ENCODE results near the gene ZFAND4. TPM values are rescaled to one million over a fixed set of nuclear protein-coding genes. Genes with fewer than 3 reads are reported as not detected.
A peak's percentile ranks its signal among the peaks of the same experiment; 100 is the strongest.
"Not testable (repeated sequence)": the region's sequence is repeated elsewhere in the genome, so short reads cannot be mapped to it uniquely, and the experiment has no call there.

ZFAND4 gene
- total RNA-seq = 7.2 and 7.8 TPM in 2 replicates
- 1.5 TPM in 2 replicates for polyA plus RNA-seq
- 1.7 and 2.5 TPM in 2 replicates for polyA plus RNA-seq (2011; cell fraction: cytosol; rRNA removed)
- polyA plus RNA-seq (2011; cell fraction: nucleus; rRNA removed) = 2.9 and 3.8 TPM in 2 replicates
- 3.4 and 3.6 TPM in 2 replicates for polyA plus RNA-seq (2012)
- 4.1 and 6.1 TPM in 2 replicates for polyA minus RNA-seq
- 2.4 TPM for polyA minus RNA-seq (2011; cell fraction: cytosol; rRNA and poly(A)+ RNA removed)
- 7.9 and 8.5 TPM in 2 replicates for polyA minus RNA-seq (2011; cell fraction: nucleus; rRNA and poly(A)+ RNA removed)
- Bru-seq, nascent RNA = percentile 59 among the genes with signal in this experiment
- BruChase-seq, experiment 1, labeled RNA remaining after a 6-hour chase = percentile 53 among the genes with signal in this experiment
- percentile 54 among the genes with signal in this experiment for BruChase-seq, experiment 2, labeled RNA remaining after a 2-hour chase
- long read RNA-seq, partial matches to known transcripts = 1 of 12 reads
- long read RNA-seq, other reads (novel, unspliced or antisense) = 10 of 12 reads

GRCh38 chr10:45672181-45673073 is at the start of gene ZFAND4:
Gene ZFAND4, minus strand, starts transcription at chr10:45672772. Its CDS starts 9,047 bp downstream, at chr10:45663725.
- Histone ChIP-seq H2AFZ (ENCODE audit: low read depth, low read length) (peak within 1 kb of the TSS; percentile 97), H3K4me1 (ENCODE audit: control insufficient read depth, extremely low read depth, insufficient read depth, low read length) (peaks cover 6% of the 10 kb centered on the region), H3K9me3 (replicated peaks; ENCODE audit: control insufficient read depth, insufficient read depth, low read length) (no peaks in the 10 kb centered on the region), H3K4me3 (replicated peaks in 1 of 3; ENCODE audit: insufficient read depth in 1 of 3, low read depth in 1 of 3, low read length in 3 of 3) (peak within 1 kb of the TSS; percentile 33 to 78 (median 59)), H3K9ac (replicated peaks; ENCODE audit: extremely low read depth, insufficient read depth, low read length) (peak within 1 kb of the TSS; percentile 83), H3K4me2 (ENCODE audit: insufficient read depth, low read length) (peak within 1 kb of the TSS; percentile 85), H3K27me3 (ENCODE audit: control insufficient read depth in 2 of 2, insufficient read depth in 2 of 2, low read length in 2 of 2) (no peaks in the 10 kb centered on the region), H3K27ac (ENCODE audit: insufficient read depth, low read depth, low read length) (peak within 1 kb of the TSS; percentile 52), H3K9me1 (replicated peaks; ENCODE audit: control insufficient read depth, extremely low read depth, insufficient read depth, low read length) (no peaks in the 10 kb centered on the region), H4K20me1 (replicated peaks; ENCODE audit: control insufficient read depth, extremely low read depth, insufficient read depth, low read length) (no peaks in the 10 kb centered on the region), H3K79me2 (ENCODE audit: control insufficient read depth, insufficient read depth, low read length) (no peaks in the 10 kb centered on the region), H3K36me3 (ENCODE audit: control insufficient read depth in 2 of 2, extremely low read depth in 1 of 2, insufficient read depth in 2 of 2, low read length in 2 of 2) (no peaks in the 10 kb centered on the region)
- TF ChIP-seq EZH2 (IDR thresholded peaks at IDR 0.05; ENCODE audit: borderline replicate concordance, low read depth, low read length, severe bottlenecking) = no peak
- peak; percentile 77 for TF ChIP-seq POLR2AphosphoS5 (IDR thresholded peaks at IDR 0.05; ENCODE audit: insufficient read depth, low read depth, low read length)
- no peak for TF ChIP-seq FOS (IDR thresholded peaks at IDR 0.05; ENCODE audit: borderline replicate concordance, insufficient read depth, low read length)
- TF ChIP-seq POLR2A (IDR thresholded peaks at IDR 0.05; ENCODE audit: low read depth, low read length) = peak; percentile 55
- no peak for TF ChIP-seq MAX (IDR thresholded peaks at IDR 0.05; ENCODE audit: insufficient read depth, insufficient read length)
- no peak for TF ChIP-seq JUN (IDR thresholded peaks at IDR 0.05; ENCODE audit: borderline replicate concordance, insufficient read depth, insufficient read length, low read depth)
- TF ChIP-seq GATA2 (IDR thresholded peaks at IDR 0.05; ENCODE audit: insufficient read depth, insufficient read length, low read depth, low read length) = no peak
- peak; percentile 68 to 82 for TF ChIP-seq CTCF (IDR thresholded peaks at IDR 0.05; ENCODE audit: extremely low read depth in 1 of 2, insufficient read depth in 1 of 2, low read depth in 1 of 2, low read length in 2 of 2)
- no peak for TF ChIP-seq MYC (IDR thresholded peaks at IDR 0.05; ENCODE audit: low read depth, low read length)
- ChIA-PET CTCF (interaction anchor here (0.8 to 3.7 kb wide), 8 partner anchors 10 to 437 kb away, joined by 3 to 84 read pairs (median 8); no protein-coding TSS in a partner anchor), POLR2A (interaction anchor here (0.7 kb wide), 1 partner anchor 694 kb away, joined by 4 read pairs; the partner anchor contains the start of gene DEPP1)
- dilution Hi-C loops (cut with MboI; ENCODE audit: extremely low pct_ligation_motif_present, low sequenced_read_pairs) (no loop called here), intact Hi-C loops (cut with micrococcal nuclease) (loop anchor here (1.0 to 2.0 kb wide), 8 partner anchors 52 to 669 kb away; no protein-coding TSS in a partner anchor)
- DNase-seq (ENCODE audit: low read depth, low spot score) (peak; percentile 97), FAIRE-seq (peak; percentile 96)
- no TSS peak for BruUV-seq (replicated peaks)

GRCh38 chr10:45721503-45721902 is 48.9 kb upstream of the ZFAND4 start:
- H4K20me1 ChIP-seq (replicated peaks; ENCODE audit: control insufficient read depth, extremely low read depth, insufficient read depth, low read length); H3K9me3 ChIP-seq (replicated peaks; ENCODE audit: control insufficient read depth, insufficient read depth, low read length); H3K27me3 ChIP-seq (ENCODE audit: control insufficient read depth in 2 of 2, insufficient read depth in 2 of 2, low read length in 2 of 2); H3K27ac ChIP-seq (ENCODE audit: insufficient read depth, low read depth, low read length); DNase-seq (ENCODE audit: low read depth, low spot score); FAIRE-seq; intact Hi-C loops (cut with micrococcal nuclease); H3K4me3 ChIP-seq (replicated peaks in 1 of 3; ENCODE audit: insufficient read depth in 1 of 3, low read depth in 1 of 3, low read length in 3 of 3); H3K4me1 ChIP-seq (ENCODE audit: control insufficient read depth, extremely low read depth, insufficient read depth, low read length); dilution Hi-C loops (cut with MboI; ENCODE audit: extremely low pct_ligation_motif_present, low sequenced_read_pairs); H3K9ac ChIP-seq (replicated peaks; ENCODE audit: extremely low read depth, insufficient read depth, low read length); CTCF ChIA-PET; BruUV-seq (replicated peaks); POLR2A ChIA-PET; H2AFZ ChIP-seq (ENCODE audit: low read depth, low read length); H3K79me2 ChIP-seq (ENCODE audit: control insufficient read depth, insufficient read depth, low read length); H3K9me1 ChIP-seq (replicated peaks; ENCODE audit: control insufficient read depth, extremely low read depth, insufficient read depth, low read length); H3K36me3 ChIP-seq (ENCODE audit: control insufficient read depth in 2 of 2, extremely low read depth in 1 of 2, insufficient read depth in 2 of 2, low read length in 2 of 2); H3K4me2 ChIP-seq (ENCODE audit: insufficient read depth, low read length): not testable (repeated sequence)
